ENCODE results near the gene KLK15.
"Not testable (repeated sequence)": the region's sequence is repeated elsewhere in the genome, so short reads cannot be mapped to it uniquely, and the experiment has no call there.

KLK15 gene

GRCh38 chr19:50819636-50820035 is 13.7 kb downstream of the KLK15 start:
- no peak overlapping the region for H3K4me3 ChIP-seq (ENCODE audit: low read depth, low read length)
- DNase-seq (ENCODE audit: low read depth) = no peak
- no peak for TF ChIP-seq CTCF (IDR thresholded peaks at IDR 0.05; ENCODE audit: control insufficient read depth, extremely low read depth, insufficient read depth)

GRCh38 chr19:50818859-50819472 is 14.4 kb downstream of the KLK15 start:
- no peak for DNase-seq (ENCODE audit: low read depth)
- no peak overlapping the region for H3K4me3 ChIP-seq (ENCODE audit: low read depth, low read length)
- no peak for TF ChIP-seq CTCF (IDR thresholded peaks at IDR 0.05; ENCODE audit: control insufficient read depth, extremely low read depth, insufficient read depth)

GRCh38 chr19:50817941-50818858 is 15.2 kb downstream of the KLK15 start:
- no peak for DNase-seq (ENCODE audit: low read depth)
- TF ChIP-seq CTCF (IDR thresholded peaks at IDR 0.05; ENCODE audit: control insufficient read depth, extremely low read depth, insufficient read depth) = no peak

GRCh38 chr19:50815439-50815838 is 17.9 kb downstream of the KLK15 start:
- H3K4me3 ChIP-seq (ENCODE audit: low read depth, low read length) = no peak overlapping the region
- no peak for TF ChIP-seq CTCF (IDR thresholded peaks at IDR 0.05; ENCODE audit: control insufficient read depth, extremely low read depth, insufficient read depth)
- DNase-seq (ENCODE audit: low read depth) = no peak

More at GRCh38 chr19:50817941-50818858, 15.2 kb downstream of the KLK15 start:
- H3K4me3 ChIP-seq (ENCODE audit: low read depth, low read length) = peak overlapping the region; percentile 34

GRCh38 chr19:50814883-50815282 is 18.5 kb downstream of the KLK15 start:
- TF ChIP-seq CTCF (IDR thresholded peaks at IDR 0.05; ENCODE audit: control insufficient read depth, extremely low read depth, insufficient read depth) = no peak
- no peak for DNase-seq (ENCODE audit: low read depth)

GRCh38 chr19:50812474-50812873 is 20.9 kb downstream of the KLK15 start:
- DNase-seq (ENCODE audit: low read depth) = no peak
- TF ChIP-seq CTCF (IDR thresholded peaks at IDR 0.05; ENCODE audit: control insufficient read depth, extremely low read depth, insufficient read depth) = no peak

More at GRCh38 chr19:50814883-50815282, 18.5 kb downstream of the KLK15 start:
- H3K4me3 ChIP-seq (ENCODE audit: low read depth, low read length) = no peak overlapping the region

GRCh38 chr19:50811622-50812238 is 21.6 kb downstream of the KLK15 start:
- not testable (repeated sequence) for DNase-seq (ENCODE audit: low read depth); H3K4me3 ChIP-seq (ENCODE audit: low read depth, low read length)

More at GRCh38 chr19:50812474-50812873, 20.9 kb downstream of the KLK15 start:
- no peak overlapping the region for H3K4me3 ChIP-seq (ENCODE audit: low read depth, low read length)
